ENCODE results near the gene RPL22.

The RPL22 gene

DNA sequence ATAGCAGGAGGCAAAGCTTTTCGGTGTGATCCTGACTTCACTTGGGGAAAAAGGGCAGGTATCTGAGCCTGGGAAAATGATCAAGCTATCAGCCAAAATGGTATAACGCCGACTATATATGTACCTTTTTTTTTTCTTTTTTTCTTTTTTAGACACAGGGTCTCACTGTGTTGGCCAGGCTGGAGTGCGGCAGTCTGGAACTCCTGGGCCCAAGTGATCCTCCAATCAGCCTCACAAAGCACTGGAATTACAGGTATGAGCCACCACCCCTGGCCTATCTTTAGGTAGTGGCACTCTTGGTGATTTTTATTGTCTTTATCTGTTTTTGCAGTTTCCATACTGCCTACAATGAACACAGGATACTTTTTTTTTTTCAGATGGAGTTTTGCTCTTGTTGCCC lies 37.7 kb upstream of the RPL22 start:
- ATAC-seq, result no peak
- TF ChIP-seq ARNTL (CRISPR knock-in tag; IDR thresholded peaks at IDR 0.05; ENCODE audit: borderline replicate concordance, low read depth) (no peak), CSRNP3 (CRISPR knock-in tag; IDR thresholded peaks at IDR 0.05) (no peak), TOX (CRISPR knock-in tag; IDR thresholded peaks at IDR 0.05; ENCODE audit: borderline replicate concordance) (no peak), POU6F1 (CRISPR knock-in tag; IDR thresholded peaks at IDR 0.05; ENCODE audit: borderline replicate concordance, low read depth) (no peak), RARB (CRISPR knock-in tag; IDR thresholded peaks at IDR 0.05) (no peak), SNAI2 (CRISPR knock-in tag; IDR thresholded peaks at IDR 0.05) (no peak)

DNA sequence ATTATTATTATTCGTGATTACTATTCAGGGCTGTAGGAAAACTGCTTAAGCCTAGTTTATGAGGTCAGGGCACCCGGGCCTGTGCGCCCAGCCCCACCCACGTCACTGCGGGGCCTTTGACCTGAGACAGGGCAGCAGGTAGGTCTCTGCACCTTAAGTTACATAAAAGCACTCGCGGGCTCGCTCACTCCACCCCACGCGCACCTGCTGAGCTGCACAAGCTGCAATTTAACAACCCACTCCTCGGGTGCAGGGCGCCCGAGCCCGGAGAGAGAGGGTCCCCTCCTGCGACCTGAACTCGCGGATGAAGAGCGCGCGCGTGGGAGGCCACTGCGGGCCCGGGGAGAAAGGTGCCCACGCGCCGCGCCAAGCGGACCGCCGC lies 35.9 kb upstream of the RPL22 start:
- TF ChIP-seq PPARA (CRISPR knock-in tag; IDR thresholded peaks at IDR 0.05; ENCODE audit: borderline replicate concordance) (no peak), ZNF70 (CRISPR knock-in tag; IDR thresholded peaks at IDR 0.05) (no peak), SNAI2 (CRISPR knock-in tag; IDR thresholded peaks at IDR 0.05) (no peak), TCF4 (CRISPR knock-in tag; IDR thresholded peaks at IDR 0.05; ENCODE audit: borderline replicate concordance) (no peak), CSDC2 (CRISPR knock-in tag; IDR thresholded peaks at IDR 0.05) (no peak), GLIS3 (CRISPR knock-in tag; IDR thresholded peaks at IDR 0.05) (no peak), OSR1 (CRISPR knock-in tag; IDR thresholded peaks at IDR 0.05) (no peak), ESRRG (CRISPR knock-in tag; IDR thresholded peaks at IDR 0.05) (no peak), ZNF8 (CRISPR knock-in tag; IDR thresholded peaks at IDR 0.05) (no peak), ARNTL (CRISPR knock-in tag; IDR thresholded peaks at IDR 0.05; ENCODE audit: borderline replicate concordance, low read depth) (no peak), POU6F1 (CRISPR knock-in tag; IDR thresholded peaks at IDR 0.05; ENCODE audit: borderline replicate concordance, low read depth) (no peak), ZC3H10 (CRISPR knock-in tag; IDR thresholded peaks at IDR 0.05) (no peak), RARB (CRISPR knock-in tag; IDR thresholded peaks at IDR 0.05) (no peak), TOX (CRISPR knock-in tag; IDR thresholded peaks at IDR 0.05; ENCODE audit: borderline replicate concordance) (no peak), ISL1 (CRISPR knock-in tag; IDR thresholded peaks at IDR 0.05) (no peak)
- TF ChIP-seq, protein P1, sequence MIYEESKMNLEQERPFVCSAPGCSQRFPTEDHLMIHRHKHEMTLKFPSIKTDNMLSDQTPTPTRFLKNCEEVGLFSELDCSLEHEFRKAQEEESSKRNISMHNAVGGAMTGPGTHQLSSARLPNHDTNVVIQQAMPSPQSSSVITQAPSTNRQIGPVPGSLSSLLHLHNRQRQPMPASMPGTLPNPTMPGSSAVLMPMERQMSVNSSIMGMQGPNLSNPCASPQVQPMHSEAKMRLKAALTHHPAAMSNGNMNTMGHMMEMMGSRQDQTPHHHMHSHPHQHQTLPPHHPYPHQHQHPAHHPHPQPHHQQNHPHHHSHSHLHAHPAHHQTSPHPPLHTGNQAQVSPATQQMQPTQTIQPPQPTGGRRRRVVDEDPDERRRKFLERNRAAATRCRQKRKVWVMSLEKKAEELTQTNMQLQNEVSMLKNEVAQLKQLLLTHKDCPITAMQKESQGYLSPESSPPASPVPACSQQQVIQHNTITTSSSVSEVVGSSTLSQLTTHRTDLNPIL (CRISPR knock-in tag; IDR thresholded peaks at IDR 0.05; ENCODE audit: low read depth), result no peak
- TF ChIP-seq, protein P2, sequence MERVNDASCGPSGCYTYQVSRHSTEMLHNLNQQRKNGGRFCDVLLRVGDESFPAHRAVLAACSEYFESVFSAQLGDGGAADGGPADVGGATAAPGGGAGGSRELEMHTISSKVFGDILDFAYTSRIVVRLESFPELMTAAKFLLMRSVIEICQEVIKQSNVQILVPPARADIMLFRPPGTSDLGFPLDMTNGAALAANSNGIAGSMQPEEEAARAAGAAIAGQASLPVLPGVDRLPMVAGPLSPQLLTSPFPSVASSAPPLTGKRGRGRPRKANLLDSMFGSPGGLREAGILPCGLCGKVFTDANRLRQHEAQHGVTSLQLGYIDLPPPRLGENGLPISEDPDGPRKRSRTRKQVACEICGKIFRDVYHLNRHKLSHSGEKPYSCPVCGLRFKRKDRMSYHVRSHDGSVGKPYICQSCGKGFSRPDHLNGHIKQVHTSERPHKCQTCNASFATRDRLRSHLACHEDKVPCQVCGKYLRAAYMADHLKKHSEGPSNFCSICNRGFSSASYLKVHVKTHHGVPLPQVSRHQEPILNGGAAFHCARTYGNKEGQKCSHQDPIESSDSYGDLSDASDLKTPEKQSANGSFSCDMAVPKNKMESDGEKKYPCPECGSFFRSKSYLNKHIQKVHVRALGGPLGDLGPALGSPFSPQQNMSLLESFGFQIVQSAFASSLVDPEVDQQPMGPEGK (CRISPR knock-in tag; IDR thresholded peaks at IDR 0.05; ENCODE audit: borderline replicate concordance), result no peak
- TF ChIP-seq, protein P3, sequence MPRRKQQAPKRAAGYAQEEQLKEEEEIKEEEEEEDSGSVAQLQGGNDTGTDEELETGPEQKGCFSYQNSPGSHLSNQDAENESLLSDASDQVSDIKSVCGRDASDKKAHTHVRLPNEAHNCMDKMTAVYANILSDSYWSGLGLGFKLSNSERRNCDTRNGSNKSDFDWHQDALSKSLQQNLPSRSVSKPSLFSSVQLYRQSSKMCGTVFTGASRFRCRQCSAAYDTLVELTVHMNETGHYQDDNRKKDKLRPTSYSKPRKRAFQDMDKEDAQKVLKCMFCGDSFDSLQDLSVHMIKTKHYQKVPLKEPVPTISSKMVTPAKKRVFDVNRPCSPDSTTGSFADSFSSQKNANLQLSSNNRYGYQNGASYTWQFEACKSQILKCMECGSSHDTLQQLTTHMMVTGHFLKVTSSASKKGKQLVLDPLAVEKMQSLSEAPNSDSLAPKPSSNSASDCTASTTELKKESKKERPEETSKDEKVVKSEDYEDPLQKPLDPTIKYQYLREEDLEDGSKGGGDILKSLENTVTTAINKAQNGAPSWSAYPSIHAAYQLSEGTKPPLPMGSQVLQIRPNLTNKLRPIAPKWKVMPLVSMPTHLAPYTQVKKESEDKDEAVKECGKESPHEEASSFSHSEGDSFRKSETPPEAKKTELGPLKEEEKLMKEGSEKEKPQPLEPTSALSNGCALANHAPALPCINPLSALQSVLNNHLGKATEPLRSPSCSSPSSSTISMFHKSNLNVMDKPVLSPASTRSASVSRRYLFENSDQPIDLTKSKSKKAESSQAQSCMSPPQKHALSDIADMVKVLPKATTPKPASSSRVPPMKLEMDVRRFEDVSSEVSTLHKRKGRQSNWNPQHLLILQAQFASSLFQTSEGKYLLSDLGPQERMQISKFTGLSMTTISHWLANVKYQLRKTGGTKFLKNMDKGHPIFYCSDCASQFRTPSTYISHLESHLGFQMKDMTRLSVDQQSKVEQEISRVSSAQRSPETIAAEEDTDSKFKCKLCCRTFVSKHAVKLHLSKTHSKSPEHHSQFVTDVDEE (CRISPR knock-in tag; IDR thresholded peaks at IDR 0.05), result no peak
- no peak for ATAC-seq
